CD14-positive monocyte (primary cell): ENCODE measurements around the gene BLM. TPM values are rescaled to one million over a fixed set of nuclear protein-coding genes. Genes with fewer than 3 reads are reported as not detected.

Experiments used
- DNase-seq, 3 donors: peaks; one replicate each; pipeline ENCODE4 v3.0.0-alpha.2; 2011 to 2022
- H2AFZ ChIP-seq: 2 replicates; pipeline ENCODE4 v1.6.0; 2012; ENCODE audit warnings: mild to moderate bottlenecking, low read depth, low read length, inconsistent platforms; ENCODE audit not compliant: insufficient read depth, poor library complexity, severe bottlenecking
- H3K27ac ChIP-seq, 2 donors: 1 replicate in 1 of 2; 2 replicates in 1 of 2; pipeline ENCODE4 v1.5.1; 2012 to 2013; ENCODE audit warnings: low read length in 2 of 2, control low read depth in 1 of 2, inconsistent platforms in 1 of 2, low read depth in 1 of 2, mild to moderate bottlenecking in 1 of 2
- H3K27me3 ChIP-seq, 2 donors: one replicate each; pipeline versions ENCODE4 v1.6.0 to v1.6.1; 2011 to 2013; ENCODE audit warnings: low read length in 2 of 2; ENCODE audit not compliant: control insufficient read depth in 2 of 2, insufficient read depth in 2 of 2
- H3K36me3 ChIP-seq, 2 donors: replicated peaks in 1 of 2; 1 replicate in 1 of 2; 2 replicates in 1 of 2; pipeline versions ENCODE4 v1.5.1 to v1.6.1; 2012 to 2013; ENCODE audit warnings: low read length in 2 of 2, control low read depth in 1 of 2, inconsistent platforms in 1 of 2, mild to moderate bottlenecking in 1 of 2; ENCODE audit not compliant: insufficient read depth in 2 of 2, control insufficient read depth in 1 of 2
- H3K4me1 ChIP-seq, 2 donors: 1 replicate in 1 of 2; 2 replicates in 1 of 2; pipeline versions ENCODE4 v1.5.1 to v1.6.1; 2012 to 2013; ENCODE audit warnings: low read length in 2 of 2, control low read depth in 1 of 2, inconsistent platforms in 1 of 2, mild to moderate bottlenecking in 1 of 2, moderate library complexity in 1 of 2; ENCODE audit not compliant: insufficient read depth in 2 of 2, control insufficient read depth in 1 of 2
- H3K4me2 ChIP-seq: replicated peaks from 2 replicates; pipeline ENCODE3; 2012; ENCODE audit warnings: low read length, moderate library complexity, mild to moderate bottlenecking; ENCODE audit not compliant: poor library complexity, severe bottlenecking; ENCODE audit errors: extremely low read depth
- H3K4me3 ChIP-seq, 3 experiments: fragments of 200-600 bp in 1 of 3; sonication (generic) in 1 of 3; replicated peaks in 1 of 3; 1 replicate in 2 of 3; 2 replicates in 1 of 3; pipeline ENCODE4 v1.5.1; 2011 to 2013; ENCODE audit warnings: low read length in 3 of 3, mild to moderate bottlenecking in 3 of 3, control low read depth in 2 of 3, low read depth in 2 of 3, inconsistent platforms in 1 of 3, moderate library complexity in 1 of 3
- H3K79me2 ChIP-seq: 2 replicates; pipeline ENCODE4 v1.6.0; 2012; ENCODE audit warnings: mild to moderate bottlenecking, control low read depth, inconsistent platforms, low read length, moderate library complexity; ENCODE audit not compliant: insufficient read depth
- H3K9ac ChIP-seq: 2 replicates; pipeline ENCODE4 v1.6.0; 2017; ENCODE audit warnings: low read length, mild to moderate bottlenecking; ENCODE audit not compliant: insufficient read depth, poor library complexity, severe bottlenecking
- H3K9me3 ChIP-seq, 2 donors: replicated peaks in 1 of 2; 1 replicate in 1 of 2; 2 replicates in 1 of 2; pipeline versions ENCODE4 v1.5.1 to v1.6.1; 2012 to 2013; ENCODE audit warnings: low read length in 2 of 2, control low read depth in 1 of 2; ENCODE audit not compliant: control insufficient read depth in 1 of 2, insufficient read depth in 1 of 2
- H4K20me1 ChIP-seq: 2 replicates; pipeline ENCODE4 v1.6.0; 2012; ENCODE audit warnings: mild to moderate bottlenecking, low read length, control low read depth, moderate library complexity; ENCODE audit not compliant: insufficient read depth
- H3K27ac Mint-ChIP-seq, 7 donors: one replicate each; pipeline ENCODE4 v1.8.0; 2020; ENCODE audit warnings: mild to moderate bottlenecking in 7 of 7, mixed read lengths in 7 of 7, moderate library complexity in 6 of 7, inconsistent platforms in 2 of 7
- H3K27me3 Mint-ChIP-seq, 3 donors: one replicate each; pipeline ENCODE4 v1.8.0; 2021 to 2022; ENCODE audit warnings: low read depth in 3 of 3, mild to moderate bottlenecking in 3 of 3, mixed read lengths in 3 of 3, moderate library complexity in 3 of 3, inconsistent platforms in 1 of 3
- H3K36me3 Mint-ChIP-seq, 2 donors: one replicate each; pipeline ENCODE4 v1.8.0; 2020; ENCODE audit warnings: mixed read lengths in 2 of 2, inconsistent platforms in 1 of 2, mild to moderate bottlenecking in 1 of 2
- H3K4me1 Mint-ChIP-seq: one replicate; pipeline ENCODE4 v1.8.0; 2020; ENCODE audit warnings: mild to moderate bottlenecking, mixed read lengths
- H3K4me3 Mint-ChIP-seq, 2 donors: one replicate each; pipeline ENCODE4 v1.8.0; 2020; ENCODE audit warnings: mild to moderate bottlenecking in 2 of 2, mixed read lengths in 2 of 2, moderate library complexity in 1 of 2
- H3K9me3 Mint-ChIP-seq, 7 donors: one replicate each; pipeline ENCODE4 v1.8.0; 2020 to 2022; ENCODE audit warnings: mixed read lengths in 7 of 7, mild to moderate bottlenecking in 6 of 7, moderate library complexity in 6 of 7, inconsistent platforms in 2 of 7
- CTCF ChIP-seq: fragments of 200-600 bp; IDR thresholded peaks from one replicate; pipeline ENCODE4 v1.8.0; 2022; ENCODE audit warnings: antibody characterized with exemption, mild to moderate bottlenecking
- WGBS: methylation state at CpG from one replicate; pipeline ENCODE4 v1.1.5; 2013; ENCODE audit warnings: missing lambda C conversion rate; ENCODE audit not compliant: insufficient coverage; 5-methylcytosine and 5-hydroxymethylcytosine counted together
- intact Hi-C, 2 donors: fragments of 100-400 bp; cut with micrococcal nuclease; formaldehyde crosslinking; loops; one replicate each; pipeline versions ENCODE4 v1.15.0 to v1.15.1; 2023
- polyA plus RNA-seq, 3 donors: library from polyadenylated mRNA; depleted of rRNA in 1 of 3; unstranded in 2 of 3; stranded (reverse) in 1 of 3; fragments of 300-500 nt in 2 of 3; fragments of >200 nt in 1 of 3; fragmentation: Illumina TruSeq in 2 of 3; gene quantifications; 1 replicate in 2 of 3; 2 replicates in 1 of 3; pipeline ENCODE4 v1.2.3, GENCODE V29; 2012 to 2021

Gene BLM
- polyA plus RNA-seq, 3 donors = 0.69 to 2.3 (median 1.2) TPM

- H3K4me1 Mint-ChIP-seq = peaks cover 76% of the 10 kb centered on the region
- Histone ChIP-seq H2AFZ (no peak overlapping the region), H3K4me3 (no peak overlapping the region), H3K79me2 (peaks cover 32% of the 10 kb centered on the region), H3K9ac (no peak overlapping the region), H3K27ac (no peak overlapping the region), H3K9me3 (no peaks in the 10 kb centered on the region), H3K4me2 (no peak overlapping the region), H3K4me1 (peaks cover 59 to 78% of the 10 kb centered on the region in 2 donors), H4K20me1 (no peaks in the 10 kb centered on the region), H3K27me3 (no peaks in the 10 kb centered on the region), H3K36me3 (peaks cover 0 to 6% of the 10 kb centered on the region in 2 donors)
- DNase-seq = peak; percentile 37 to 76 (median 48)
- H3K9me3 Mint-ChIP-seq = no peaks in the 10 kb centered on the region
- H3K36me3 Mint-ChIP-seq = peaks cover 15 to 26% of the 10 kb centered on the region in 2 donors
- intact Hi-C loops = loop anchor here (5.0 kb wide), 1 partner anchor 34 kb away; no protein-coding TSS in a partner anchor
- 7% methylated on average over 11 of the region's 15 CpGs for WGBS
- peak overlapping the region; percentile 55 to 76 for H3K4me3 Mint-ChIP-seq
- H3K27ac Mint-ChIP-seq = peak overlapping the region in 5 of 7 donors; percentile 37 to 89 (median 43)
- TF ChIP-seq CTCF = no peak
- H3K27me3 Mint-ChIP-seq = peaks cover 1 to 5% (median 3%) of the 10 kb centered on the region in 3 donors
Measured at GRCh38 chr15:90838139-90838538, 121.0 kb downstream of the BLM start.

GRCh38 chr15:90838544-90838943, 121.4 kb downstream of the BLM start:
- Histone ChIP-seq H3K27ac (no peak overlapping the region), H3K9ac (no peak overlapping the region), H3K4me1 (peaks cover 63 to 80% of the 10 kb centered on the region in 2 donors), H3K36me3 (peaks cover 0 to 6% of the 10 kb centered on the region in 2 donors), H4K20me1 (no peaks in the 10 kb centered on the region), H3K4me2 (no peak overlapping the region), H3K79me2 (peaks cover 36% of the 10 kb centered on the region), H3K4me3 (no peak overlapping the region), H3K9me3 (no peaks in the 10 kb centered on the region), H3K27me3 (no peaks in the 10 kb centered on the region), H2AFZ (no peak overlapping the region)
- peaks cover 15 to 30% of the 10 kb centered on the region in 2 donors for H3K36me3 Mint-ChIP-seq
- H3K27me3 Mint-ChIP-seq = peaks cover 1 to 5% (median 3%) of the 10 kb centered on the region in 3 donors
- peak overlapping the region in 5 of 7 donors; percentile 42 to 89 (median 66) for H3K27ac Mint-ChIP-seq
- 75% methylated on average over 15 of the region's 15 CpGs for WGBS
- intact Hi-C loops = loop anchor here (5.0 kb wide), 1 partner anchor 34 kb away; no protein-coding TSS in a partner anchor
- H3K9me3 Mint-ChIP-seq = no peaks in the 10 kb centered on the region
- no peak for DNase-seq
- H3K4me1 Mint-ChIP-seq = peaks cover 78% of the 10 kb centered on the region
- peak overlapping the region in 1 of 2 donors; percentile 11 for H3K4me3 Mint-ChIP-seq
- TF ChIP-seq CTCF = no peak
